Activated CD4-positive, alpha-beta T cell treated with anti-CD3 and anti-CD28 coated beads, Interleukin-2, amount 50 U/mL, for 48 hours (primary cell): ENCODE measurements around the gene TAB3.

Source experiments
- DNase-seq, 2 experiments: peaks; one replicate each; pipeline ENCODE4 v3.0.0-alpha.2; 2020

Gene TAB3

GRCh38 chrX:30885136-30885535 lies 3.9 kb downstream of the TAB3 start:
- DNase-seq: no peak

- DNase-seq: no peak
Observed at GRCh38 chrX:30883138-30883537, 5.9 kb downstream of the TAB3 start.

GRCh38 chrX:30881797-30882196 lies 7.3 kb downstream of the TAB3 start:
- DNase-seq: no peak

- DNase-seq: no peak
Observed at GRCh38 chrX:30881390-30881789, 7.7 kb downstream of the TAB3 start.

DNA sequence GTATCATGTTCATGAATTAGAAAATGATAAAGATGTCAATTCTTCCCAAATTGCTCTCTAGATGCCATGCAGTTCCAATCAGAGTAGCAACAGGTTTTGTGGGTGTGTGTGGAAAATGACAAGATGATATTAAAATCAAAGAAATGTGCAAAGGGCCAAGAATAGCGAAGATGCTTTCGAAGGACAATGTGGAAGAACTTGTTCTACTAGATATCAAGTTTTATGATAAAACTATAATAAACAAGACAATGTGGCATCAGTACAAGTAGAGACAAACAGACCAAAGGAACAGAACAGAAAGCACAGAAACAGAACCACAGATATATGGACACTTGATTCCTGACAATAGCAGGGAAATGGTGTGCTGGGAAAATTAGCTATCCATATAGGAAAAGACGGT lies 9.0 kb downstream of the TAB3 start:
- DNase-seq: no peak

GRCh38 chrX:30876367-30876766 lies 12.7 kb downstream of the TAB3 start:
- no peak for DNase-seq

DNA sequence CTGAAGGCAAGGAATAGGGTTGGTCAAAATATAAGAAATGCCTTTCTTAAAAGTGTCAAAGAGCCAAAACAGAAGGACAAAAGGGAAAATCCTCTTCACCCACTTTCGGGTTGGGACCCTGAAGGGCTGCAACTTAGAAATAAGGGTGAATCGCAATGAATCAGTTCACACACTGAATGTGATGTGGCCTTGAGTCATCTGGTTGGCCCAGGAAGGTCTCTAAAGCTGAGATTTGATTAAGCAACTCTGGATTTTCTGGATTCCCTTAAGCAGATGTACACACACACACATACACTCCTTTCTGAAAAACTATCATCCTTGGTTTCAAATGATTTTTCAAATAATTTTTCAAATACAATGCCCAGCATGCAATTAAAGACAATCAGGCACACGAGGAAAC lies 13.1 kb downstream of the TAB3 start:
- no peak for DNase-seq

- DNase-seq: no peak
Observed at GRCh38 chrX:30874851-30875250, 14.2 kb downstream of the TAB3 start.

- DNase-seq: no peak
Observed at GRCh38 chrX:30870572-30870971, 18.5 kb downstream of the TAB3 start.

DNA sequence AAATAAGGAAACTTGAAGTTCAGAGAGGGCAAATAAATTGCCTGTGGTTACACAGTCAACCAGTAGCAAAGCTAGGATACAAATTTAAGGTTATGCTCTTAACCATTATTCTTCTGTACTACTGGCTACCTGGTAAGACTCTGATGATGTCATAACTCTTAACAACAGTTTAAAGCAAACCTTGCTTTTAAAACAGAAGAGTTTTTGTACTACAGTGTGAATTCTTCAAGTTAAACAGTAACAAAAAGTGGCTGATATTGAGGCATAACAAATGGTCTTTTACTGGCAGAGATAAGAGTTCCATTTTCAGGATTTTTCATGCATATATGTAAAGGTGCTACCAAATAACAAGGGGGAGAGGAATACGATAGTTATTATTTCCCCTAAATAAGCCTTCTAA lies 23.4 kb downstream of the TAB3 start:
- DNase-seq: no peak

DNA sequence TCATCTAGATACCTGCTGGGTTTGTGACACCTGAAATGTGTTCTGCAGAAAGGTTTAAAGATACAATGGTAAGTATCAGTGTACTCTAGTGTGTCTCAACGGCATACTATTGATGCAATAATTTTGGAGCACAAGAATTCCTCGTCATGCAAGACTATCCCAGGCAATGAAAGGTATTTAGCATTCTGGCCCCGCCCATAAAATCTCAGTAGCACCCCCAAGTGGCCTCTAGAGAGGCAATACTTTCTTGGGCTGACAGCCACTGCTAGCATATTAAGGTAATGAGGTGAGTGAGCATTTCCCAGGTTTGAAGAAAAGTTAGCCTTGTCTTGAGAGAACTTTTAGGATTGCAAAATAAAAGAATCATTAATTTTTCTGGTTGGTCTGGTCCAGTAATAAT lies 24.0 kb downstream of the TAB3 start:
- peak; percentile 1 to 9 for DNase-seq

GRCh38 chrX:30864383-30864785 lies 24.7 kb downstream of the TAB3 start:
- no peak for DNase-seq

DNA sequence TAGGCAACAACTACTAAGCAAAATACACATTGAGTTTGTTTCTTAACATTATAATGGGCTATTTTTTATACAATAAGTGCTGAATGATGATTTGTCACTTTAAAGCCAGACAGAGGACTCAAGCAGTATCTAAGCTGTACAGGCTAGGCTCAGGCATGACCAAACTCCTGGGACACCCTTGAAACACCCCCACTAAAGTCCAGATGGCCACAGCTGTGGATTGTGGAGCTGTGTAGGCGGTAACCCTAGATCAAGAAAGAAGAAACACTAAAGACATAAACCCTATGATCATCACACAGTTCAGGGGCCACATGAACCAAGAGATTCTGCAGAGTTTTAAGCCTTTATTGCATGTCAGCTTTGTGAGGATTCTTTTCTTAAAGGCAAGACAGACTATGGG lies 25.1 kb downstream of the TAB3 start:
- no peak for DNase-seq

DNA sequence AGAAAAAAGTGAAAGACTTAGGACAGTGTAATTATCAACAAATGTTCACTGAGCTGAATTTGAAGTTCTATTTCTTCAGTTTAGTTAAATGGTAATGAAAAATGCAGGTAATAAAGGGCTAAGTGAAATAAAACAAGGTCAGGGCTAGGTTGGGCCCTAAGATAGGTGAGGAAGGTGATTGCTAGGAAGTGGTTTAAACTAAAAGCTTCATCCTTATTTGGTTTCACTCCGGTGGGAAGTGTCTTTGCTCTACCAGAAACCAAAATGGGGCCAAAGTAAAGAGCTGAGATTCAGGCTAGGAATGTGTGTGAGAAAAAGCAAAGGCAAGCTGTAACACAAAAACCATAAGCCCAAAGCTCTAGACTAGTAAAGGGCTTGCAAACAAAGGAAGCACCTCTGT lies 31.0 kb downstream of the TAB3 start:
- no peak for DNase-seq

DNA sequence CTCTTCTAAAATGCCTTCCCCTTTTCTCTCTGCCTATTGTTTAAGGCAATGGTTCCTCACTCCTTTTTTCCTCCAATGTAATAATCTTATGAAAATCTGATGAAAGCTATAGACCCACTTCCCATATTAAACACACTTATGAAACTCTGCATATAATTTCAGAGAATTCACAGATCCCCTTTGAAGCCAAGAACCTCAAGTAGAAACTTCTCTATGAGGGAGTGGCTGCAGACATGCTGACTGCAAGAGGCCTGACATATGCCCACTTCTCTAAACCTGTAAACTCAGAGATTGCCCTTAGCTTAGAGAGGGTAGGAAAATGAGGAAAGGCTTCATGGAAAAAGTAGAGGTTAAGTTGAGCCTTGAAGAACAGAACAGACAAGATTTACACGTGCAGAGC lies 37.6 kb downstream of the TAB3 start:
- DNase-seq: no peak

GRCh38 chrX:30835373-30835772 lies 53.7 kb downstream of the TAB3 start:
- DNase-seq: no peak

- DNase-seq: no peak
Observed at GRCh38 chrX:30833896-30834295, 55.2 kb downstream of the TAB3 start.

DNA sequence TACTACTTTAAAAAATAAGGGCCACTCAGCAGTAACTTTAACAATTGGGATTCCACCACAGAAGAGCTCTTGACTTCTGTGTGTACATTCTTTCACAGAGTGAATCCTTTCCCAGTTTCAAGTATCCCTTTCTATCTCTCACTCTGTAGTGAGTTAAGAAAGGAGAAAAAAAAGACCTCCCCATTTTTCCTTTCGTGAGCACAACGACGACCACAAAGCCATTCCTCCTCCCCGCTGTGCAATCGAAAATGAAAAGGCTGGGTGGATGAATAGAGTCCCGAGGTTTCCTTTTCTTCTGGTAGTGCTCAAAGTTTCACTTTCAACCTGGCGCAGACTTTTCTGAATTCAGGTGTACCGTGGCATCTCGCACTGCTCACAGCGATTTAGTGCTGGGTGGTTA lies 58.0 kb downstream of the TAB3 start:
- DNase-seq: peak; percentile 23 to 42

DNA sequence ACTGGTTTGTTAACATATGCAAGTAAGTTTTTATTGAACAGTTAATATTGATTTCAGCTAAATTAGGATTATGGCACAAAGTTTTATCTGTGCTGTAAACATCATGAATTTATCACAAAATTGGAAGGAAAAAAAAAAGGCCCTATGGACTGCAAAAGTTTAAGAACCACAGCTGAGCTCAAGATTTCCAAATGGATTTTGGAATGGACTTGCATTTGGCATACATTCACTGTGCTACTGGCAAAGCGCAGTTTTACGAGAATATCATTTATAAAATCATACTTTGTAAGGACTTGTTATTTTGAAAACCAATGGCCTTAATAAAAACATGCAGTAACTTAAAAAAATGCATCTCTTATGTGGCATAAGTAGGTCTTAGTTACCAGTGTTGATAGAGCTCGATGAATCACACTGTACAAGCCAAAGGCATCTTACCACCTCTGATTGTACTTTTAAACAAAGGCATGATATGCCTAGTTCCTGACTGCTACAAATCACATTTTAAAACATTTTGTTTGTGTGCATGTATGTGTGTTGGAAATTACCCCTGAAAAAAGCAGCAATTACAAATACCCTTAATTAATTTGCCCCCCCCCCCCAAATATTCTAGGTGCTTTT lies 58.6 kb downstream of the TAB3 start:
- no peak for DNase-seq

- DNase-seq: no peak
Observed at GRCh38 chrX:30824275-30824674, 64.8 kb downstream of the TAB3 start.

GRCh38 chrX:30822764-30823163 lies 66.3 kb downstream of the TAB3 start:
- DNase-seq: no peak

GRCh38 chrX:30822068-30822681 lies 66.9 kb downstream of the TAB3 start:
- DNase-seq: no peak

- DNase-seq: no peak
Observed at GRCh38 chrX:30821116-30821515, 67.9 kb downstream of the TAB3 start.

DNA sequence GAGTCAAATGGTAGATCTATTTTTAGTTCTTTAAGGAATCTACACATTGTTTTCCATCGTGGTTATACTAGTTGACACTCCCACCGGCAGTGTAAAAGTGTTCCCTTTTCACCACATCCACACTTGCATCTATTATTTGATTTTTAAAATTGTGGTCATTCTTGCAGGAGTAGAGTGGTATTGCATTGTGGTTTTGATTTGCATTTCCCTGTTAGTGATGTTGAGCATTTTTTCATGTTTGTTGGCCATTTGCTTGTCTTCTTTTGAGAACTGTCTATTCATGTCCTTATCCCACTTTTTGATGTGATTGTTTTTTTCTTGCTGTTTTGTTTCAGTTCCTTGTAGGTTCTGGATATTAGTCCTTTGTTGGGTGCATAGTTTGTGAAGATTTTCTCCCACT lies 70.0 kb downstream of the TAB3 start:
- no peak for DNase-seq

DNA sequence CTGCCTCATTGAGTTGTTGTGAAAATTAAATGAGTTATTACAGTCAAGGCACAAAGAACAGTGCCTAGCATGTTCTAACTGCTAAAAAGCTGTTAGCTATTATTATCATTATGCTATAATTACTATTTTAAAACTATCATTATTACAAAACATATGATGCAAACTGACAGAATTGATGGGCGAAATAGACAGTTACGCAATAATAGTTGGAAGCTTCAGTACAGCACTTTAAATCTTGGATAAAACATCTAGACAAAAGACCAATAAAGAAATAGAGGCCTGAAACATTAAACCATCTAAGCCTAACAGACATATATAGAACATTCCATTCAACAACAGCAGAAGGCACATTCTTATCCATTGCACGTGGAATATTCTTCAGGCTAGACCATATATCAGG lies 73.0 kb downstream of the TAB3 start:
- DNase-seq: no peak
